Activated T-cell treated with anti-CD3 and anti-CD28 coated beads, Interleukin-2, amount 50 U/mL, for 4 hours (primary cell): ENCODE data around the gene HARS2. TPM values are rescaled to one million over a fixed set of nuclear protein-coding genes. Genes with fewer than 3 reads are reported as not detected.
"Not testable (repeated sequence)": the region's sequence is repeated elsewhere in the genome, so short reads cannot be mapped to it uniquely, and the experiment has no call there.

Experiments
- ATAC-seq, 2 donors: fragments of 200-7000 bp; cut with Tn5 transposase; one replicate each; pipeline ENCODE4 v1.10.0; 2021
- DNase-seq: peaks from one replicate; pipeline ENCODE4 v3.0.0-alpha.2; 2020
- H3K27me3 Mint-ChIP-seq: one replicate; pipeline ENCODE4 v1.8.0; 2021; ENCODE audit warnings: low read depth, mixed read lengths
- H3K36me3 Mint-ChIP-seq: one replicate; pipeline ENCODE4 v1.8.0; 2022; ENCODE audit warnings: mixed read lengths; ENCODE audit not compliant: insufficient read depth
- H3K4me1 Mint-ChIP-seq: one replicate; pipeline ENCODE4 v1.8.0; 2021; ENCODE audit warnings: low read depth, mixed read lengths
- H3K4me3 Mint-ChIP-seq: one replicate; pipeline ENCODE4 v1.8.0; 2021; ENCODE audit warnings: mild to moderate bottlenecking, moderate library complexity, mixed read lengths
- H3K9me3 Mint-ChIP-seq: one replicate; pipeline ENCODE4 v1.8.0; 2021; ENCODE audit warnings: mixed read lengths
- total RNA-seq, 3 donors: library from RNA; stranded (reverse); gene quantifications; one replicate each; pipeline ENCODE4 v1.2.1, GENCODE V29; 2021

Gene HARS2
- total RNA-seq, 3 donors from 2014 or later: 28.6 to 31.3 (median 29.5) TPM

DNA sequence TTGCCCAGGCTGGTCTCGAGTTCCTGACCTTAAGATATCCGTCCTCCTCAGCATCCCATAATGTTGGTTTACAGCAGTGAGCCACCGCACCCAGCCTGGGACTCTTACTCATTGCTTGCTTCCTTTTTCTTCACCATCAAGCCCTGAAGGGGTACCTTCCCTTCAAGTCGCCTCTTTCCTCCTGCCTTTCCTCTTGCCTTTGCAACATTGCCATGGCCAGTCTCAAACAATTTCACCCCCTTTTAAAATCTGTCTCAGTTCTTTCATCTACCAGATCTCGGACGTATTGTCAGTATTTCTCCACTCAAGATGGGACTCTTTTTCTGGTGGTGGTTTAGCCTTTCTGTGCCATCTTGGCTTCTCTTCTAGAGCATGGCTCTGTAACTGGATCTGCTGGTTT lies 29.5 kb downstream of the HARS2 start:
- ATAC-seq, H3K4me1 Mint-ChIP-seq, H3K9me3 Mint-ChIP-seq, H3K4me3 Mint-ChIP-seq, H3K36me3 Mint-ChIP-seq, DNase-seq: not testable (repeated sequence)
- H3K27me3 Mint-ChIP-seq: peaks cover 10% of the 10 kb centered on the region

DNA sequence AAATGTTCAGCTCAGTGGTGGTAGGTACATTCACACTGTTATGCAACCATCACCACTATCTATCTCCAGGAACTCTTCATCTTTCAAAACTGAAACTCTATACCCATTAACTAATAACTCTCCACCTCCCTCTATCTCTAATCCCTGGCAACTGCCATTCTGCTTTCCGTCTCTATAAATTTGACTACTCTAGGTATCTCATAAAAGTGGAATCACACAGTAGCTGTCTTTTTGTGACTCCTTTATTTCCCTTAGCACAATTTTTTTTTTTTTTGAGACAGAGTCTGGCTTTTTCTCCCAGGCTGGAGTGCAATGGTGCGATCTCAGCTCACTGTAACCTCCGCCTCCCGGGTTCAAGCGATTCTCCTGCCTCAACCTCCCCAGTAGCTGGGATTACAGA lies 30.1 kb downstream of the HARS2 start:
- H3K4me1 Mint-ChIP-seq, DNase-seq, H3K9me3 Mint-ChIP-seq, ATAC-seq, H3K4me3 Mint-ChIP-seq, H3K36me3 Mint-ChIP-seq: not testable (repeated sequence)
- peaks cover 15% of the 10 kb centered on the region for H3K27me3 Mint-ChIP-seq

DNA sequence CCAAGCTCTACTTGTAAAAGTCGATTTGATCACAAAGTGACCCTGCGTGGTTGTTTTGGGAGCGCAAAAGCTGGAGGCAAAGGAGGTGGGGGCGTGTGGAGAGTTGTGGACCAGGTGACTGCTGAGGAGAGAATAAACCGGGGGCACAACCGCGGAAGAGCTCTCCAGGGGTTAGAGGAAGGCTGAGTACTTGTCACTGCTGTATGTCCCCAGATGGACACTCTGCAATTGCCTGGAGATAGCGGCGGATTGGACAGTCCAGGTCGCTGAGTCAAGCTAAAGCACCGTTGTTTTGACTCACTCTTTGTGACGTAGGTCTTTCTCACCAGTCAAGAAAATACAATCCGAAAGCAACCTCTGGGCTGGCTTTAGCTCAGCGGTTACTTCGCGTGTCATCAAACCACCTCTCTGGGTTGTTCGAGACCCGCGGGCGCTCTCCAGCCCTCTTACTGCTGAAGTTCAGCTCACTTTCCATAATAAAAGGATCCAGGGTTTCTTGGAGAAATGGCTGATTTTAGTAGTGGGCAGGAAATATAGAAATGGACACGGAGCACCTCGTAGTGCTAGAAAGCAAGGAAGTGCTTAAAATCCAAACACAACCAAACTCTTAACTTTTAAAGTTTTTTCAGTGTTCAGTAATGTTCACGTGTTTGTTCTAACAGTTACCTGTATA lies 34.7 kb downstream of the HARS2 start:
- Mint-ChIP-seq H3K27me3 (peaks cover 22% of the 10 kb centered on the region), H3K9me3 (no peaks in the 10 kb centered on the region), H3K4me3 (peak overlapping the region; percentile 78), H3K36me3 (no peaks in the 10 kb centered on the region), H3K4me1 (peaks cover 7% of the 10 kb centered on the region)
- DNase-seq (peak; percentile 56), ATAC-seq (peak; percentile 94 to 96)

DNA sequence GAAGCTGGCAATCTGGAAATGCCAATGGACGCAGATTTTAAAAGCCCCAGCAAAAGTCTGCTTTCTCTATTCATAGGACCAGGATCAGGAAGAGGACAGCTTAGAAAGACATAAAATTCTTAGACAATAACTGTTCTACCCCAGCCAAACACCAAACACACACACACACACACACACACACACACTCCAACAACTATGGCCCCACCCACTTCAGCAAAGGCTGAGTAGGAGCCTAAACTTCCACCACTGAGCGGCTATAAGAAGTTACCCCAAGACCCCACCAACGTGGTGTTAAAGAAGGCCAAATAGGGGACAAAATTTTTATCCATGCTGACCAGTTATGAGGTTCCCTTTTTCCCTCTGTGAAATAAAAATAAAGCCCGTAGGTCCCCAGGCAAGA lies 41.8 kb downstream of the HARS2 start:
- DNase-seq: no peak
- Mint-ChIP-seq H3K9me3 (peaks cover 5% of the 10 kb centered on the region), H3K27me3 (peaks cover 37% of the 10 kb centered on the region), H3K4me3 (no peak overlapping the region), H3K4me1 (no peaks in the 10 kb centered on the region), H3K36me3 (no peaks in the 10 kb centered on the region)
- ATAC-seq: no peak

DNA sequence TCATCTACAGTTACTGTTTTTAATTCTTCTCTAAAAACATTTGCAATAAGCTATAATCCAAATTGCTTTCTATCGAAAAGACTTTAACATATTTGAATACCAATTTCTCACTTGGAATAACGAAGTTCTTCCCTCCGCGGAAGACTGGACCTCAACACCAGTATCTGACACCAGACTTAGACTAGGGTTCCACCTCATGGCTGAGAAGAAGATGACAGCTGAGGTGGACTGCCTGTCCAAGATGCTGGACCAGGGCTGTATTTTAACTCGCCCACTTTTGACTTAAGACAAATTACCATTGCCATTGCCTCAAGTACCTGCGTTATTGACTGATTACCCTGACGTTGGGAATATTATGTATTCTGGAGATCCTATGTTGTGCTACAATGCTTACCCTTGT lies 43.1 kb downstream of the HARS2 start:
- no peaks in the 10 kb centered on the region for H3K4me1 Mint-ChIP-seq
- peaks cover 29% of the 10 kb centered on the region for H3K27me3 Mint-ChIP-seq
- H3K36me3 Mint-ChIP-seq: no peaks in the 10 kb centered on the region

DNA sequence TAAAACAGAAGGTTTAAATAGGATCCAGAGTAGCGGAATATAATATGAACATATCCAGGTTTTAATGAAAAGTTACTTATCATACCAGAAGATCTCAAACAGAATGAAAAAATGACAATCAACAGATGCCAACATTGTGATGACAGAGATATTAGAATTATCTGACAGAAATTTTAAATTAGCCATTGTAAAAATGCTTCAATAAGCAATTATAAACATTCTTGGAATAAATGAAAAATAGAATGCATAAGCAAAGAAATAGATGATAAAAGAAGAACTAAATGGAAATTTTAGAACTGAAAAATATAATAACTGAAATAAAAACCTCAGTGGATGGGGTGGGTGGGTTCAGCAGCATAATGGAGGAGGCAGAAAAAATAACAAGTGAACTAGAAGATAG lies 46.2 kb downstream of the HARS2 start:
- DNase-seq (no peak), ATAC-seq (no peak)
- Mint-ChIP-seq H3K4me3 (no peak overlapping the region), H3K36me3 (no peaks in the 10 kb centered on the region), H3K9me3 (peaks cover 15% of the 10 kb centered on the region), H3K4me1 (no peaks in the 10 kb centered on the region), H3K27me3 (peaks cover 26% of the 10 kb centered on the region)

More for the DNA sequence above, 43.1 kb downstream of the HARS2 start:
- ATAC-seq (no peak), DNase-seq (no peak)
- peaks cover 5% of the 10 kb centered on the region for H3K9me3 Mint-ChIP-seq
- H3K4me3 Mint-ChIP-seq: no peak overlapping the region

DNA sequence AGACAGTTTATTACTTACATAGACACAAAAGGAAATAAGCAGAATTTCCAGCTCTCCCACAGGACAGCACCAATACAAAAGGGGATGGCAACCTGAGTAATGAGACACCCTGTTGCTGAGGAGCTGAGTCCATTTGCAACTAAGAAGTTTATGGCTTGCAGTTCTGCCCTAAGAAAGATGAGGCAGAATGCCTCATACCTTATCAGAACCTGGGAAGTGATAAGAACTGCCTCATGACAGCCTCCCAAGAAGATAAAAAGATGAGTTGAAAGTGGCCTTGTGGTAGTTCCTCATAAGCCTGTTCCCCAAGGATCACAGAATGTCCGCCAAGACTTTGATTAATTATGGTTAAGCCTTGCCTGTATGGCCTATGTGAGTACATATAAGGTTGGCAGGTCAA lies 50.7 kb downstream of the HARS2 start:
- Mint-ChIP-seq H3K4me3 (no peak overlapping the region), H3K9me3 (peaks cover 23% of the 10 kb centered on the region), H3K4me1 (no peaks in the 10 kb centered on the region), H3K27me3 (peaks cover 6% of the 10 kb centered on the region), H3K36me3 (no peaks in the 10 kb centered on the region)
- ATAC-seq: no peak
- DNase-seq: no peak

Other genes starting within 250 kb of the HARS2 start
- 10 to 100 TPM in 2 of 3 donors, 1 to 10 TPM in 1; 9.4 to 10.8 (median 10.2) TPM for gene EIF4EBP3, start 143.8 kb upstream of the HARS2 start, total RNA-seq
- gene SRA1, start 134.0 kb upstream of the HARS2 start, total RNA-seq: 10 to 100 TPM; 57.6 to 68.6 (median 67.7) TPM
- gene APBB3, start 126.9 kb upstream of the HARS2 start, total RNA-seq: 10 to 100 TPM in 1 of 3 donors, 1 to 10 TPM in 2; 8.0 to 10.4 (median 9.2) TPM
- 100 to 1,000 TPM; 149 to 163 (median 155) TPM for gene SLC35A4, start 126.6 kb upstream of the HARS2 start, total RNA-seq
- gene CD14, start 58.3 kb upstream of the HARS2 start, total RNA-seq: under 1 TPM; 0.43 to 0.86 (median 0.50) TPM
- 10 to 100 TPM; 16.5 to 20.6 (median 20.0) TPM for gene TMCO6, start 52.0 kb upstream of the HARS2 start, total RNA-seq
- gene NDUFA2, start 43.8 kb upstream of the HARS2 start, total RNA-seq: 10 to 100 TPM; 68.6 to 78.2 (median 72.5) TPM
- gene IK, start 43.6 kb upstream of the HARS2 start, total RNA-seq: 100 to 1,000 TPM; 102 to 110 (median 106) TPM
- 10 to 100 TPM; 47.7 to 50.0 (median 49.5) TPM for gene WDR55, start 26.6 kb upstream of the HARS2 start, total RNA-seq
- 1 to 10 TPM; 3.1 to 5.6 (median 4.5) TPM for gene DND1, start 17.9 kb upstream of the HARS2 start, total RNA-seq
- 100 to 1,000 TPM; 125 to 133 (median 131) TPM for gene HARS1, start 85 bp upstream of the HARS2 start, total RNA-seq
- 10 to 100 TPM; 83.2 to 91.9 (median 83.6) TPM for gene ZMAT2, start 9.0 kb downstream of the HARS2 start, total RNA-seq
- gene PCDHA1, start 94.7 kb downstream of the HARS2 start, total RNA-seq: not detected
- not detected for gene PCDHA2, start 103.4 kb downstream of the HARS2 start, total RNA-seq
- not detected for gene PCDHA3, start 109.6 kb downstream of the HARS2 start, total RNA-seq
- under 1 TPM in 2 of 3 donors, not detected in 1; 0.08 to 0.14 TPM for gene PCDHA4, start 115.6 kb downstream of the HARS2 start, total RNA-seq
- not detected for gene PCDHA5, start 130.2 kb downstream of the HARS2 start, total RNA-seq
- gene PCDHA6, start 136.5 kb downstream of the HARS2 start, total RNA-seq: not detected
- not detected for gene PCDHA7, start 142.8 kb downstream of the HARS2 start, total RNA-seq
- gene PCDHA8, start 149.7 kb downstream of the HARS2 start, total RNA-seq: not detected
- not detected for gene PCDHA9, start 156.9 kb downstream of the HARS2 start, total RNA-seq
- gene PCDHA10, start 164.4 kb downstream of the HARS2 start, total RNA-seq: not detected
- not detected for gene PCDHA11, start 177.5 kb downstream of the HARS2 start, total RNA-seq
- gene PCDHA12, start 183.9 kb downstream of the HARS2 start, total RNA-seq: not detected
- gene PCDHA13, start 190.7 kb downstream of the HARS2 start, total RNA-seq: not detected
- under 1 TPM in 1 of 3 donors, not detected in 2; 0.05 TPM for gene PCDHAC1, start 234.8 kb downstream of the HARS2 start, total RNA-seq